Fibroblast of villous mesenchyme (primary cell): ENCODE results near the gene SLC39A9. TPM values are rescaled to one million over a fixed set of nuclear protein-coding genes. Genes with fewer than 3 reads are reported as not detected.

Source experiments
- DNase-seq: peaks from one replicate; pipeline ENCODE4 v3.0.0-alpha.2; 2010; ENCODE audit warnings: low read depth
- H3K4me3 ChIP-seq: 2 replicates; pipeline ENCODE4 v1.5.1; 2011; ENCODE audit warnings: low read depth, mild to moderate bottlenecking, low read length
- CTCF ChIP-seq: IDR thresholded peaks from 2 replicates; pipeline ENCODE4 v1.5.1; 2012; ENCODE audit warnings: low read depth, mild to moderate bottlenecking, low read length; ENCODE audit not compliant: insufficient read depth
- total RNA-seq: library from RNA; depleted of rRNA; stranded (reverse); fragments of >200 nt; gene quantifications from 2 replicates; pipeline ENCODE4 v1.2.3, GENCODE V29; 2012

The SLC39A9 gene, protein sequence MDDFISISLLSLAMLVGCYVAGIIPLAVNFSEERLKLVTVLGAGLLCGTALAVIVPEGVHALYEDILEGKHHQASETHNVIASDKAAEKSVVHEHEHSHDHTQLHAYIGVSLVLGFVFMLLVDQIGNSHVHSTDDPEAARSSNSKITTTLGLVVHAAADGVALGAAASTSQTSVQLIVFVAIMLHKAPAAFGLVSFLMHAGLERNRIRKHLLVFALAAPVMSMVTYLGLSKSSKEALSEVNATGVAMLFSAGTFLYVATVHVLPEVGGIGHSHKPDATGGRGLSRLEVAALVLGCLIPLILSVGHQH
- total RNA-seq = 114 and 159 TPM in 2 replicates

DNA sequence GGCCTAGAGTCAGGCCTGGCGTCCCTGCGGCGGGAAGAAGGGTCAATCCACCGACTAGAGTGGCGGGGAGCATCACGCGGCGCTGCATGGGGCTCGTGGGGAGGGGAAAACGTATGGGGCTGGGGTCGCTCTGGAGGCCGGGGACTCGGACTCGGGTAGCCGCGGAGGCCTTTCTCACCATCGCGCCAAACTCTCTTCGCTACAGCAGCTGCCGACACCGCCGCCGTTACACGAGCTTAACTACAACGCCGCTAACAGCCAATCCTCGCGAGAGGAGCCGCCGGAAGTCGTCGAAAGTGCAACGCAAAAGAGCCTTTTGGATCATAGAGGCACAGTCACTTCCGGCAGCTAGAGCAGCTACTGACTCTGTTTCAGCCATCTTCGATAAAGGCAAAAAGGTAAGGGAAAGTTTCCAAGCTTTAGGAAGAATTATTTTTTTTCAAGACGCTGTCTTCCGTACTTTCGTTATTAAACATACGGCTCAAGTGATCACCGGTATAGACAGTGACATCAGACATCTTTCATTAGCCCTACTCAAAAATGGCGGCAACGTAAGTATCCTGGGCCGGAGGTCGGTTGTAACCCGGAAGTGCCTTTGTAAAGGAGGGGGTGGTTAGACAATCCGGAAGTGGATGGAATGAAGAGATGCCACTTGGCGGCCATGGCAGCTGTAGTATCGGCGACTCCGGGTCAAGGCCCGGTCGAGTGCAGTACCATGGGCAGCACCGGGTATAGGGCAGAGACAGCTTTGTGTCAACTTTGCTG is at the start of gene SLC39A9, which contains the start of gene ERH:
TSS of gene SLC39A9 (plus strand) at position 640 of the 765 bp plus-strand sequence. CDS start 678 bp downstream, outside the sequence.
TSS of gene ERH (minus strand) at position 247 of the 765 bp plus-strand sequence. CDS start at position 181, 66 bp downstream.
- DNase-seq = peak; percentile 99
- no peak for TF ChIP-seq CTCF
- H3K4me3 ChIP-seq = peak within 1 kb of the TSS; percentile 91

DNA sequence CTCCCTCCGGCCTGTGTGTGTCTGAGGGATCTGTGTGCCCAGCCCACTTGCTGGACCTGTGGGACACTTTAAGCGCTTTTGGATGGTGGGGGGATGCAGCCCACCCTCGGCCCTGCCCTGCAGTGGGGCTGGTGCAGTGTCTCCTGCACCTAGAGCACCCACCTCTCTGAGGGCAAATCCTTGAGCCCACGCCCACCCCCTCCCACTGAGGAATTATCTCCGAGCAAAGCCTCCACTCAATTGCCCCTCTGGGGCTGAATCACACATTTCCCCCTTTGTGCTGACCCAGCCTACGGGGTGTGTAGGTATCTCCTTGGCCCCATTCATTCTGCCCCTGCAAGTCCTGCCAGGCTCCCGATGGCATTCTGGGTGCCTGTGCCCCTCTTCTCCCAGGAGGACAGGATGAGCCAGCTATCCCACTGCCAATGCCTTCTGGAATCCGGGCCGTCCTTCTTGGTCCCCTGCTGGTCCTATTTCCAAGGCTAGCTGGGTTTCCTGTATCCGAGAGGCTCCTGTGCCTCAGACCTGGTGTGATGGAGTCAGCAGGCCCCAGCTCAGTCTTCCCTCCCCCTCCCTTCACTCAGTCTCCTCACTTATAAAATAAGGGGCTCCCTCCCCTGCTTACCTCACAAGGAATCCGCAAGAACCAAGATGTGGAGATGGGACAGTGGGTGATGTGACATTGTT is 49.3 kb upstream of the SLC39A9 start:
- DNase-seq = no peak
- TF ChIP-seq CTCF = no peak
- H3K4me3 ChIP-seq = no peak overlapping the region

DNA sequence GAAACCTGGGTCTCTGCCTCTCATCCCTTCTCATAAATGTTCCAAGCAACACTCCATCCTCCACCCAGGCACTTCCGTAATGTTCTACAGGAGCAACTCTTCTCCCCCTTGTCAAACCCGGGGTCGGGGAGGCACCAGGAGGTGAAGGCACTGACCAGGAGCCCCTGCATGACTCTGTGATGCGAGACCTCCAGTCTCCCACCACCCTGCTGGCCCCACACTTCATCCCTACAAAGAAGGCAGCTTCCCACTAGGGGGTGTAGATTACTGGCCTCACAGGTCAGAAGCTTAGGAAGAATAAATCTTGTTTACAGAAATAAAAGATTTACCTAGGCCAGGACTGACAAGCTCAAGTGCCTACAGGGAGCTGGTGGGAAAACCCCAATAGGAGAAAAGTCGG is 47.6 kb upstream of the SLC39A9 start:
- no peak for TF ChIP-seq CTCF
- no peak overlapping the region for H3K4me3 ChIP-seq
- no peak for DNase-seq

DNA sequence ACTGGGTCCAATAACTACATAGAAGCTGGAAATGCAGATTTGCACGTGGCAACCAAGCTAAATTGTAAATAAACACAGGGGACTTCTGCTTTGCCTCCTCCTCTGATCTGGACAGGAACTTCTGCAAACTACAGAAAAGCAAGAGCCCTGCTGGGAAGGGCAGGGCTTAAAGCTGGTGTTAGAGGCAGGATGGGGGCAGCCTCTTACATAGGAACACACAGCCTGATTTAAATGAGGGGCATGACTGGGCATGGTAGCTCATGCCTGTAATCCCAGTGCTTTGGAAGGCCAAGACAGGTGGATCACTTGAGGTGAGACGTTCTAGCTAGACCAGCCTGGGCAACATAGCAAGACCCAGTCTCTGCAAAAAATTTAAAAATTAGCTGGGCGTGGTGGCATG is 47.1 kb upstream of the SLC39A9 start:
- TF ChIP-seq CTCF = no peak
- H3K4me3 ChIP-seq = no peak overlapping the region
- no peak for DNase-seq

DNA sequence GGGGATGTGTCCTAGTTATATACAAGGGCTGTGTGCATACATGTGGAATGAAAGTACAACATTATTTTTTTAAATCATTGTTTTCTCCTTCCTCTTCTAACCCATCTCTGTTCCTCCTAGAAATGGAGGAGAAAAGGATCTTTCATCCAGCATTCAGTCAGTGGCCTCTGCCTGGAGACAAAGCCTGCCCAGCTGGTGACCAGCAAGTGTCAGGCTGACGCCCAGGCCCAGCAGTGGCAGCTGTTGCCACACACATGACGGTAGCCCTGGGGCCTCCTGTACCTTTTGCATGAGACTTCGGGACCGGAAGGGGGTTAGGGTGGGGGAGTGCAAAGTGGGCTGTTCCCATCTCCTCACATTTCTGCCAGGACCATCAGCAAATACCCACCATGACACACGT is 46.6 kb upstream of the SLC39A9 start:
- H3K4me3 ChIP-seq = no peak overlapping the region
- no peak for TF ChIP-seq CTCF
- DNase-seq = no peak

DNA sequence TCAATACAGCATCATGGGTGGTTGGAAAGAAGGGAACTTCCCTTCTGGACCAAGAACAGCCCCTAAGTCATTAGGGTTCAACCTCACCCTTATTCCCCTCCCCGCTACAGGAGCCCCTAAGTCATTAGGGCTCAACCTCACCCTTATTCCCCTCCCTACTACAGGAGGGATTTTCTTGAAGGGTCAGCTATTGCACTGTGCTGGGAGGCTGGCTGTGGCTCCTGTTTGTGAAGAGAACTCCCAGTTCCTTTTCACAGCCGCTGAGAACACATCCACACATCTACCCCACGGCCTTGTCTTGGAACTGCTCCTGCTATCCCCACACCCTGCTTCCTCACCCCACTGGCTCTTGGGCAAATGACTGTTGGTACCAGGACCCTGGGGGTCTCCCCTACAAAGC is 45.3 kb upstream of the SLC39A9 start:
- TF ChIP-seq CTCF = no peak
- no peak for DNase-seq
- no peak overlapping the region for H3K4me3 ChIP-seq
